Measurements from ENCODE around the gene MACO1. TPM values are rescaled to one million over a fixed set of nuclear protein-coding genes. Genes with fewer than 3 reads are reported as not detected.
A peak's percentile ranks its signal among the peaks of the same experiment; 100 is the strongest.

Gene MACO1
- total RNA-seq, 1 experiment from 2014 or later: 31.4 TPM

GRCh38 chr1:25522031-25522655, 91.4 kb downstream of the MACO1 start:
- Histone ChIP-seq H3K4me2 (ENCODE audit: low read depth, low read length, poor library complexity, severe bottlenecking) (peak overlapping the region; percentile 80), H3K4me3 (ENCODE audit: low read length) (peak overlapping the region; percentile 49), H3K9ac (ENCODE audit: low read length) (peak overlapping the region; percentile 53), H2AFZ (ENCODE audit: low read length) (no peak overlapping the region), H3K9me2 (replicated peaks; ENCODE audit: insufficient read depth, low read length) (no peaks in the 10 kb centered on the region), H3K27me3 (ENCODE audit: low read length) (no peaks in the 10 kb centered on the region), H3K79me2 (ENCODE audit: low read length) (no peaks in the 10 kb centered on the region), H3K4me1 (ENCODE audit: low read length) (peaks cover 40% of the 10 kb centered on the region), H3K36me3 (ENCODE audit: insufficient read depth, low read length) (no peaks in the 10 kb centered on the region), H4K20me1 (ENCODE audit: insufficient read depth, low read depth, low read length) (no peaks in the 10 kb centered on the region), H3K9me3 (ENCODE audit: low read length) (no peaks in the 10 kb centered on the region), H3K27ac (ENCODE audit: low read length) (peak overlapping the region; percentile 68)
- DNase-seq: peak; percentile 94

- no peaks in the 10 kb centered on the region for H3K9me3 ChIP-seq (ENCODE audit: low read length)
- H3K4me3 ChIP-seq (ENCODE audit: low read length): no peak overlapping the region
- H3K9me2 ChIP-seq (replicated peaks; ENCODE audit: insufficient read depth, low read length): no peaks in the 10 kb centered on the region
- no peaks in the 10 kb centered on the region for H3K27me3 ChIP-seq (ENCODE audit: low read length)
- no peak overlapping the region for H2AFZ ChIP-seq (ENCODE audit: low read length)
- no peaks in the 10 kb centered on the region for H4K20me1 ChIP-seq (ENCODE audit: insufficient read depth, low read depth, low read length)
- H3K4me1 ChIP-seq (ENCODE audit: low read length): peaks cover 40% of the 10 kb centered on the region
- H3K36me3 ChIP-seq (ENCODE audit: insufficient read depth, low read length): no peaks in the 10 kb centered on the region
- H3K4me2 ChIP-seq (ENCODE audit: low read depth, low read length, poor library complexity, severe bottlenecking): peak overlapping the region; percentile 80
- no peaks in the 10 kb centered on the region for H3K79me2 ChIP-seq (ENCODE audit: low read length)
- no peak overlapping the region for H3K27ac ChIP-seq (ENCODE audit: low read length)
- peak; percentile 90 for DNase-seq
- no peak overlapping the region for H3K9ac ChIP-seq (ENCODE audit: low read length)
Observed at GRCh38 chr1:25523542-25523941, 92.8 kb downstream of the MACO1 start.

- no peak overlapping the region for H3K4me3 ChIP-seq (ENCODE audit: low read length)
- H3K27ac ChIP-seq (ENCODE audit: low read length): no peak overlapping the region
- H3K79me2 ChIP-seq (ENCODE audit: low read length): no peaks in the 10 kb centered on the region
- no peaks in the 10 kb centered on the region for H3K27me3 ChIP-seq (ENCODE audit: low read length)
- no peaks in the 10 kb centered on the region for H4K20me1 ChIP-seq (ENCODE audit: insufficient read depth, low read depth, low read length)
- H3K9me3 ChIP-seq (ENCODE audit: low read length): no peaks in the 10 kb centered on the region
- H3K4me2 ChIP-seq (ENCODE audit: low read depth, low read length, poor library complexity, severe bottlenecking): no peak overlapping the region
- H3K9me2 ChIP-seq (replicated peaks; ENCODE audit: insufficient read depth, low read length): no peaks in the 10 kb centered on the region
- H3K4me1 ChIP-seq (ENCODE audit: low read length): peaks cover 40% of the 10 kb centered on the region
- H2AFZ ChIP-seq (ENCODE audit: low read length): no peak overlapping the region
- H3K36me3 ChIP-seq (ENCODE audit: insufficient read depth, low read length): no peaks in the 10 kb centered on the region
- no peak overlapping the region for H3K9ac ChIP-seq (ENCODE audit: low read length)
- no peak for DNase-seq
Observed at GRCh38 chr1:25524568-25525360, 94.1 kb downstream of the MACO1 start.

- Histone ChIP-seq H4K20me1 (ENCODE audit: insufficient read depth, low read depth, low read length) (no peaks in the 10 kb centered on the region), H3K27me3 (ENCODE audit: low read length) (no peaks in the 10 kb centered on the region), H3K27ac (ENCODE audit: low read length) (no peak overlapping the region), H3K9ac (ENCODE audit: low read length) (no peak overlapping the region), H3K4me1 (ENCODE audit: low read length) (peaks cover 36% of the 10 kb centered on the region), H2AFZ (ENCODE audit: low read length) (no peak overlapping the region), H3K36me3 (ENCODE audit: insufficient read depth, low read length) (no peaks in the 10 kb centered on the region), H3K9me2 (replicated peaks; ENCODE audit: insufficient read depth, low read length) (no peaks in the 10 kb centered on the region), H3K9me3 (ENCODE audit: low read length) (no peaks in the 10 kb centered on the region), H3K79me2 (ENCODE audit: low read length) (no peaks in the 10 kb centered on the region), H3K4me3 (ENCODE audit: low read length) (no peak overlapping the region), H3K4me2 (ENCODE audit: low read depth, low read length, poor library complexity, severe bottlenecking) (no peak overlapping the region)
- no peak for DNase-seq
Observed at GRCh38 chr1:25525361-25525688, 94.6 kb downstream of the MACO1 start.

GRCh38 chr1:25526753-25527152, 96.1 kb downstream of the MACO1 start:
- no peaks in the 10 kb centered on the region for H3K79me2 ChIP-seq (ENCODE audit: low read length)
- H3K4me2 ChIP-seq (ENCODE audit: low read depth, low read length, poor library complexity, severe bottlenecking): no peak overlapping the region
- H3K9ac ChIP-seq (ENCODE audit: low read length): no peak overlapping the region
- H3K4me3 ChIP-seq (ENCODE audit: low read length): no peak overlapping the region
- no peaks in the 10 kb centered on the region for H3K27me3 ChIP-seq (ENCODE audit: low read length)
- H2AFZ ChIP-seq (ENCODE audit: low read length): no peak overlapping the region
- no peaks in the 10 kb centered on the region for H3K9me2 ChIP-seq (replicated peaks; ENCODE audit: insufficient read depth, low read length)
- H3K27ac ChIP-seq (ENCODE audit: low read length): no peak overlapping the region
- peaks cover 22% of the 10 kb centered on the region for H3K4me1 ChIP-seq (ENCODE audit: low read length)
- no peaks in the 10 kb centered on the region for H3K9me3 ChIP-seq (ENCODE audit: low read length)
- no peaks in the 10 kb centered on the region for H3K36me3 ChIP-seq (ENCODE audit: insufficient read depth, low read length)
- H4K20me1 ChIP-seq (ENCODE audit: insufficient read depth, low read depth, low read length): no peaks in the 10 kb centered on the region
- DNase-seq: no peak

GRCh38 chr1:25527226-25527846, 96.6 kb downstream of the MACO1 start:
- H3K4me3 ChIP-seq (ENCODE audit: low read length): no peak overlapping the region
- no peak overlapping the region for H3K27ac ChIP-seq (ENCODE audit: low read length)
- no peak for DNase-seq
- no peaks in the 10 kb centered on the region for H3K9me3 ChIP-seq (ENCODE audit: low read length)
- H4K20me1 ChIP-seq (ENCODE audit: insufficient read depth, low read depth, low read length): no peaks in the 10 kb centered on the region
- H3K9me2 ChIP-seq (replicated peaks; ENCODE audit: insufficient read depth, low read length): no peaks in the 10 kb centered on the region
- H3K79me2 ChIP-seq (ENCODE audit: low read length): no peaks in the 10 kb centered on the region
- no peak overlapping the region for H3K4me2 ChIP-seq (ENCODE audit: low read depth, low read length, poor library complexity, severe bottlenecking)
- H3K27me3 ChIP-seq (ENCODE audit: low read length): no peaks in the 10 kb centered on the region
- H3K4me1 ChIP-seq (ENCODE audit: low read length): peaks cover 16% of the 10 kb centered on the region
- H3K9ac ChIP-seq (ENCODE audit: low read length): no peak overlapping the region
- no peaks in the 10 kb centered on the region for H3K36me3 ChIP-seq (ENCODE audit: insufficient read depth, low read length)
- H2AFZ ChIP-seq (ENCODE audit: low read length): no peak overlapping the region

- H3K27ac ChIP-seq (ENCODE audit: low read length): no peak overlapping the region
- no peak overlapping the region for H3K4me2 ChIP-seq (ENCODE audit: low read depth, low read length, poor library complexity, severe bottlenecking)
- H3K9me3 ChIP-seq (ENCODE audit: low read length): no peaks in the 10 kb centered on the region
- H2AFZ ChIP-seq (ENCODE audit: low read length): no peak overlapping the region
- DNase-seq: no peak
- no peaks in the 10 kb centered on the region for H4K20me1 ChIP-seq (ENCODE audit: insufficient read depth, low read depth, low read length)
- H3K9ac ChIP-seq (ENCODE audit: low read length): no peak overlapping the region
- no peaks in the 10 kb centered on the region for H3K9me2 ChIP-seq (replicated peaks; ENCODE audit: insufficient read depth, low read length)
- H3K27me3 ChIP-seq (ENCODE audit: low read length): no peaks in the 10 kb centered on the region
- H3K4me1 ChIP-seq (ENCODE audit: low read length): peaks cover 9% of the 10 kb centered on the region
- no peaks in the 10 kb centered on the region for H3K36me3 ChIP-seq (ENCODE audit: insufficient read depth, low read length)
- H3K4me3 ChIP-seq (ENCODE audit: low read length): no peak overlapping the region
- H3K79me2 ChIP-seq (ENCODE audit: low read length): no peaks in the 10 kb centered on the region
Observed at GRCh38 chr1:25527946-25528595, 97.4 kb downstream of the MACO1 start.

GRCh38 chr1:25528881-25529517, 98.3 kb downstream of the MACO1 start:
- Histone ChIP-seq H3K4me2 (ENCODE audit: low read depth, low read length, poor library complexity, severe bottlenecking) (no peak overlapping the region), H3K9me3 (ENCODE audit: low read length) (no peaks in the 10 kb centered on the region), H3K79me2 (ENCODE audit: low read length) (no peaks in the 10 kb centered on the region), H3K4me3 (ENCODE audit: low read length) (no peak overlapping the region), H4K20me1 (ENCODE audit: insufficient read depth, low read depth, low read length) (no peaks in the 10 kb centered on the region), H3K27ac (ENCODE audit: low read length) (no peak overlapping the region), H3K9me2 (replicated peaks; ENCODE audit: insufficient read depth, low read length) (no peaks in the 10 kb centered on the region), H3K4me1 (ENCODE audit: low read length) (no peaks in the 10 kb centered on the region), H2AFZ (ENCODE audit: low read length) (no peak overlapping the region), H3K36me3 (ENCODE audit: insufficient read depth, low read length) (no peaks in the 10 kb centered on the region), H3K9ac (ENCODE audit: low read length) (no peak overlapping the region), H3K27me3 (ENCODE audit: low read length) (no peaks in the 10 kb centered on the region)
- no peak for DNase-seq

All from Karpas-422 (cell line).